HCT116 (cell line): ENCODE results near the gene JAM3. TPM values are rescaled to one million over a fixed set of nuclear protein-coding genes. Genes with fewer than 3 reads are reported as not detected.

ENCODE experiments used
- ATAC-seq: fragments of 200-7000 bp; cut with Tn5 transposase; 2 replicates; pipeline ENCODE4 v1.9.1; 2020; ENCODE audit warnings: mild to moderate bottlenecking, moderate library complexity
- BruUV-seq: library from RNA; stranded (reverse); fragments of 400-500 nt; replicated peaks from 2 replicates; lab custom pipeline; 2021; lab: Mats Ljungman, UMichigan
- CTCF ChIA-PET: fragments of 300-600 bp; sonication (Branson Sonifier 250); formaldehyde crosslinking; loops from one replicate; lab custom pipeline; 2021; ENCODE audit warnings: antibody characterized with exemption; lab: Charles Lee
- POLR2A ChIA-PET: fragments of 300-600, 350-600 bp; sonication (Branson Sonifier 250); formaldehyde crosslinking; loops from one replicate; lab custom pipeline; 2021; ENCODE audit warnings: antibody characterized with exemption; lab: Charles Lee
- RAD21 ChIA-PET, 2 experiments: fragments of 300-600 bp; sonication (Branson Sonifier 250); formaldehyde crosslinking; loops; one replicate each; lab custom pipeline; 2023; ENCODE audit warnings: low total read pairs in 2 of 2; ENCODE audit not compliant: uncharacterized antibody in 2 of 2, unreplicated experiment in 2 of 2, low non-redundant PET in 1 of 2; lab: Charles Lee
- DNase-seq: peaks from one replicate; pipeline ENCODE4 v3.0.0-alpha.2; 2010; ENCODE audit warnings: low read depth, low spot score
- H2AFZ ChIP-seq: fragments of 200-600 bp; shearing (Covaris generic), sonication (generic); 2 replicates; pipeline ENCODE4 v1.6.1; 2017; ENCODE audit warnings: low read depth, mixed run types, mixed read lengths, antibody characterized with exemption, low read length; ENCODE audit not compliant: poor library complexity, severe bottlenecking
- H3K27ac ChIP-seq: 2 replicates; pipeline ENCODE4 v1.5.1; 2012; ENCODE audit warnings: low read depth, low read length
- H3K27me3 ChIP-seq: fragments of 200-600 bp; sonication (generic); 2 replicates; pipeline ENCODE4 v1.6.1; 2016; ENCODE audit warnings: mixed run types, low read length, mixed read lengths; ENCODE audit not compliant: insufficient read depth
- H3K36me3 ChIP-seq, 2 experiments: fragments of 200-500 bp in 1 of 2; fragments of 200-600 bp in 1 of 2; sonication (Bioruptor generic) in 1 of 2; sonication (generic) in 1 of 2; 2 replicates each; pipeline versions ENCODE4 v1.5.1 to v1.6.1; 2014 to 2016; ENCODE audit warnings: low read length in 2 of 2, inconsistent platforms in 1 of 2, mixed read lengths in 1 of 2, mixed run types in 1 of 2; ENCODE audit not compliant: insufficient read depth in 2 of 2, control insufficient read depth in 1 of 2
- H3K4me1 ChIP-seq, 2 experiments: fragments of 200-600 bp in 1 of 2; sonication (generic) in 1 of 2; 2 replicates each; pipeline versions ENCODE4 v1.5.1 to v1.6.1; 2012 to 2017; ENCODE audit warnings: low read length in 2 of 2, inconsistent platforms in 1 of 2, mild to moderate bottlenecking in 1 of 2, mixed read lengths in 1 of 2, mixed run types in 1 of 2, moderate library complexity in 1 of 2; ENCODE audit not compliant: insufficient read depth in 2 of 2, control insufficient read depth in 1 of 2
- H3K4me2 ChIP-seq: fragments of 200-600 bp; sonication (generic); 2 replicates; pipeline ENCODE4 v1.6.1; 2017; ENCODE audit warnings: mixed run types, low read length, mixed read lengths
- H3K4me3 ChIP-seq, 2 experiments: fragments of 200-600 bp in 1 of 2; sonication (generic) in 1 of 2; replicated peaks in 1 of 2; 2 replicates each; pipeline ENCODE4 v1.5.1; 2011 to 2016; ENCODE audit warnings: low read length in 2 of 2, control low read depth in 1 of 2, low read depth in 1 of 2, mild to moderate bottlenecking in 1 of 2, mixed read lengths in 1 of 2, mixed run types in 1 of 2
- H3K79me2 ChIP-seq: fragments of 200-600 bp; sonication (generic); 2 replicates; pipeline ENCODE4 v1.6.1; 2017; ENCODE audit warnings: mild to moderate bottlenecking, mixed run types, low read length, moderate library complexity, mixed read lengths; ENCODE audit not compliant: insufficient read depth
- H3K9ac ChIP-seq: fragments of 200-600 bp; sonication (generic); 2 replicates; pipeline ENCODE4 v1.6.1; 2016; ENCODE audit warnings: low read length, mixed read lengths
- H3K9me2 ChIP-seq: fragments of 200-600 bp; sonication (generic), shearing (Covaris generic); 2 replicates; pipeline ENCODE4 v1.6.1; 2017; ENCODE audit warnings: mixed run types, mild to moderate bottlenecking, moderate library complexity; ENCODE audit not compliant: insufficient read depth
- H3K9me3 ChIP-seq, 2 experiments: fragments of 200-500 bp in 1 of 2; fragments of 200-600 bp in 1 of 2; sonication (Bioruptor generic) in 1 of 2; sonication (generic) in 1 of 2; 2 replicates each; pipeline ENCODE4 v1.6.1; 2014 to 2017; ENCODE audit warnings: low read length in 2 of 2, mixed read lengths in 2 of 2, inconsistent platforms in 1 of 2, low read depth in 1 of 2, mild to moderate bottlenecking in 1 of 2, mixed run types in 1 of 2, moderate library complexity in 1 of 2; ENCODE audit not compliant: control insufficient read depth in 1 of 2, insufficient read depth in 1 of 2
- H4K20me1 ChIP-seq: fragments of 200-600 bp; sonication (generic), shearing (Covaris generic); 2 replicates; pipeline ENCODE4 v1.6.1; 2017; ENCODE audit warnings: mixed run types, mild to moderate bottlenecking, moderate library complexity; ENCODE audit not compliant: insufficient read depth
- CTCF ChIP-seq, 3 experiments: fragments of 200-600 bp in 1 of 3; sonication (generic) in 1 of 3; IDR thresholded peaks in 2 of 3; conservative IDR thresholded peaks in 1 of 3; 2 replicates each; pipeline ENCODE4 v1.5.1; 2012 to 2017; ENCODE audit warnings: low read depth in 2 of 3, low read length in 2 of 3, antibody characterized with exemption in 1 of 3, borderline replicate concordance in 1 of 3, control low read depth in 1 of 3, mild to moderate bottlenecking in 1 of 3, mixed read lengths in 1 of 3, mixed run types in 1 of 3, moderate library complexity in 1 of 3; ENCODE audit not compliant: insufficient read depth in 1 of 3
- ELF1 ChIP-seq: IDR thresholded peaks from 2 replicates; pipeline ENCODE4 v1.6.1; 2012; ENCODE audit warnings: low read depth, borderline replicate concordance
- EZH2phosphoT487 ChIP-seq: fragments of 200-600 bp; IDR thresholded peaks from 2 replicates; pipeline ENCODE4 v1.6.1; 2018; ENCODE audit warnings: antibody characterized with exemption, borderline replicate concordance
- JUND ChIP-seq: IDR thresholded peaks from 2 replicates; pipeline ENCODE4 v1.6.1; 2012
- MAX ChIP-seq: IDR thresholded peaks from 2 replicates; pipeline ENCODE4 v1.6.1; 2012
- YY1 ChIP-seq: IDR thresholded peaks from 2 replicates; pipeline ENCODE4 v1.6.1; 2011; ENCODE audit warnings: low read length, low read depth, moderate library complexity, mild to moderate bottlenecking; ENCODE audit not compliant: insufficient replicate concordance; ENCODE audit errors: extremely low read depth
- ZBTB33 ChIP-seq: IDR thresholded peaks from 2 replicates; pipeline ENCODE4 v1.6.1; 2011; ENCODE audit warnings: mild to moderate bottlenecking, low read length, moderate library complexity; ENCODE audit not compliant: insufficient replicate concordance; ENCODE audit errors: extremely low read depth
- intact Hi-C: fragments of 100-400 bp; cut with micrococcal nuclease; formaldehyde crosslinking; loops from 2 replicates; pipeline ENCODE4 v1.10.0; 2022
- total RNA-seq: library from RNA; stranded (reverse); gene quantifications from one replicate; pipeline ENCODE4 v1.2.1, GENCODE V29; 2021; ENCODE audit not compliant: unreplicated experiment

Gene JAM3
- total RNA-seq, 1 experiment from 2014 or later = 0.25 TPM

GRCh38 chr11:134071766-134072402 lies 3.0 kb downstream of the JAM3 start:
- Histone ChIP-seq H3K4me3 (no peak overlapping the region), H3K27ac (no peak overlapping the region), H3K4me1 (no peaks in the 10 kb centered on the region), H3K9me3 (no peaks in the 10 kb centered on the region), H4K20me1 (no peaks in the 10 kb centered on the region), H2AFZ (no peak overlapping the region), H3K79me2 (no peaks in the 10 kb centered on the region), H3K9ac (no peak overlapping the region), H3K27me3 (peaks cover 58% of the 10 kb centered on the region), H3K36me3 (no peaks in the 10 kb centered on the region), H3K9me2 (no peaks in the 10 kb centered on the region), H3K4me2 (no peak overlapping the region)
- DNase-seq = no peak
- ChIA-PET POLR2A (no interaction called here), RAD21 (no interaction called here), CTCF (interaction anchor here (0.7 to 1.4 kb wide), 3 partner anchors 21 to 184 kb away, joined by 3 to 4 read pairs (median 3); no protein-coding TSS in a partner anchor)
- peak in 1 of 3 experiments; percentile 22; a peak in 1 of 6 replicates for TF ChIP-seq CTCF (IDR thresholded peaks at IDR 0.05 in 2 of 3, conservative IDR thresholded peaks at IDR 0.05 in 1 of 3; ENCODE audit: borderline replicate concordance in 1 of 3, insufficient read depth in 1 of 3, low read depth in 2 of 3, low read length in 2 of 3)
- TF ChIP-seq MAX = no peak
- no peak for TF ChIP-seq ELF1
- no peak for TF ChIP-seq JUND
- TF ChIP-seq EZH2phosphoT487 = no peak
- no peak for TF ChIP-seq ZBTB33
- TF ChIP-seq YY1 = no peak
- intact Hi-C loops = no loop called here
- no peak for ATAC-seq
- BruUV-seq = no TSS peak
